Nephron progenitor cell (in vitro differentiated cells): ENCODE data around the gene ERV3-1.
"Not testable (repeated sequence)": the region's sequence is repeated elsewhere in the genome, so short reads cannot be mapped to it uniquely, and the experiment has no call there.

Experiments used
- DNase-seq: peaks from one replicate; pipeline ENCODE4 v3.0.0; 2021
- H3K27ac Mint-ChIP-seq: 2 replicates; pipeline ENCODE4 v1.8.0; 2021; ENCODE audit warnings: mild to moderate bottlenecking, moderate library complexity, mixed read lengths
- H3K27me3 Mint-ChIP-seq: 2 replicates; pipeline ENCODE4 v1.8.0; 2021; ENCODE audit warnings: mild to moderate bottlenecking, low read depth, mixed read lengths; ENCODE audit not compliant: poor library complexity
- H3K36me3 Mint-ChIP-seq: 2 replicates; pipeline ENCODE4 v1.8.0; 2021; ENCODE audit warnings: low read depth, mixed read lengths
- H3K4me1 Mint-ChIP-seq: 2 replicates; pipeline ENCODE4 v1.8.0; 2021; ENCODE audit warnings: mixed read lengths
- H3K4me3 Mint-ChIP-seq: 2 replicates; pipeline ENCODE4 v1.8.0; 2021; ENCODE audit warnings: mild to moderate bottlenecking, moderate library complexity, mixed read lengths
- H3K9me3 Mint-ChIP-seq: 2 replicates; pipeline ENCODE4 v1.8.0; 2021; ENCODE audit warnings: mild to moderate bottlenecking, moderate library complexity, mixed read lengths
- TF ChIP-seq, protein P1 (sequence below): fragments of 200-600 bp; sonication (generic); IDR thresholded peaks from 2 replicates; pipeline ENCODE4 v1.5.0; 2021; ENCODE audit warnings: antibody characterized with exemption

Gene ERV3-1

DNA sequence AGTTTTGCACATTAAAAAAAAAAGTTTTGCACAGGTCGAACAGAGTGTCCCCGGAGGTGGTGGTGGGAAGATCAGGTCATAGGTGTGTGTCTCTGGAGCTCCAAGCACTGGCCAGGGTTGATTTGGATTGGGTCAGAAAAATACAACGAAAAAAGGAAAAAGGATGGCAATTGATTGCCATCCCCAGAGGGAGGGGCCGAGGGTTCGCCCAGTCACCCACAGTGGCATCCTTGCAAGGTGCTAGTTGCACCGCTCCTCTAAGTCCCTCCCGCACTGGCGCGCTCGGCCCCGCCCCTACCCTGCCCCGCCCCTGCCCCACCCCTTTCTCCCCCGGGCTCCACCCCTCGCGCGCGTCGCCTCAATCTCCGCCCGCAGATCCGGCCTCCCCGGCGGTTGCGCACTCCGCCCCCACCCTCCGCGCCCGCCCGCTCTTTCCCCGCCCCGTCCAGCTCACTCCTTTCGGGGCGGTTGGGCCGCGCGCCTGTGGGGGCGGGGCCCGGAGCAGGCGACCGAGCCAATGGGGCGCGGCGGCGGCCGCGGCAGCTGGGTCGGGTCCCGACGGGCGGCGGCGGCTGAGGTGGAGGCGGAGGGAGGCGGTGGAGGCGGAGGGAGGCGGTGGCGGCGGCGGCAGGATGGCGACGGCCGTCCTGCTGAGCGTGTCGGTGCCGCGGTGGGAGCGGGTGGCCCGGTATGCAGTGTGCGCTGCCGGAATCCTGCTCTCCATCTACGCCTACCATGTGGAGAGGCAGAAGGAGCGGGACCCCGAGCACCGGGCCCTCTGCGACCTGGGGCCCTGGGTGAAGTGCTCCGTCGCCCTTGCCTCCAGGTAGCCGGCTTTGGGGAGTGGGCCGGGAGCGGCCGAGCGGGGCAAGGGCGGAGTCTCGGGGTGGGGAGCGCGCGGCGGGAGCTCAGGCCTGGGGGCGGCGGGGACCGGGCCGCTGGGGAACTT lies 31.5 kb upstream of the ERV3-1 start:
- no peak overlapping the region for H3K27ac Mint-ChIP-seq
- H3K9me3 Mint-ChIP-seq = peaks cover 7% of the 10 kb centered on the region
- H3K27me3 Mint-ChIP-seq = no peaks in the 10 kb centered on the region
- H3K4me3 Mint-ChIP-seq = peak overlapping the region; percentile 72
- peak; percentile 93 for DNase-seq
- peaks cover 15% of the 10 kb centered on the region for H3K4me1 Mint-ChIP-seq
- TF ChIP-seq, protein P1, sequence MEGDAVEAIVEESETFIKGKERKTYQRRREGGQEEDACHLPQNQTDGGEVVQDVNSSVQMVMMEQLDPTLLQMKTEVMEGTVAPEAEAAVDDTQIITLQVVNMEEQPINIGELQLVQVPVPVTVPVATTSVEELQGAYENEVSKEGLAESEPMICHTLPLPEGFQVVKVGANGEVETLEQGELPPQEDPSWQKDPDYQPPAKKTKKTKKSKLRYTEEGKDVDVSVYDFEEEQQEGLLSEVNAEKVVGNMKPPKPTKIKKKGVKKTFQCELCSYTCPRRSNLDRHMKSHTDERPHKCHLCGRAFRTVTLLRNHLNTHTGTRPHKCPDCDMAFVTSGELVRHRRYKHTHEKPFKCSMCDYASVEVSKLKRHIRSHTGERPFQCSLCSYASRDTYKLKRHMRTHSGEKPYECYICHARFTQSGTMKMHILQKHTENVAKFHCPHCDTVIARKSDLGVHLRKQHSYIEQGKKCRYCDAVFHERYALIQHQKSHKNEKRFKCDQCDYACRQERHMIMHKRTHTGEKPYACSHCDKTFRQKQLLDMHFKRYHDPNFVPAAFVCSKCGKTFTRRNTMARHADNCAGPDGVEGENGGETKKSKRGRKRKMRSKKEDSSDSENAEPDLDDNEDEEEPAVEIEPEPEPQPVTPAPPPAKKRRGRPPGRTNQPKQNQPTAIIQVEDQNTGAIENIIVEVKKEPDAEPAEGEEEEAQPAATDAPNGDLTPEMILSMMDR = peak; percentile 23
- H3K36me3 Mint-ChIP-seq = no peaks in the 10 kb centered on the region

- not testable (repeated sequence) for H3K27me3 Mint-ChIP-seq, DNase-seq
These were observed 30.0 kb upstream of the ERV3-1 start for GRCh38 chr7:65036526-65036925.

DNA sequence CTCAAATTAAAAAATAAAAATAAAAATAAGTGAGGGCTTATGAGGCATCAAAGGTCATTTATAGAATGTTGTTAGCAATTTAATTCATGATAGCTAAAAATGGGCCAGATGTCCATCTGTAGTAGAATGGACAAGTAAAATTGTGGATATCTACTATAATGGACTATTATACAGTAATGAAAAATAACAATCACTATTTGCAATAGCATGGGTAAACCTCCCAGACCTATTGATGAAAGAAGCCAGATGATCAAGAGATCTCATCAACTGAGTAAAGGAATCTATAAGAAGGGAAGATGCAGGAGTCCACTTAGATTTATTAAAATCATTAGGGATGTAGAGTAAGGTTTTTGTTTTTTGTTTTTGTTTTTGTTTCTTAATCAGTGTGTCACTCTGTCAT lies 29.0 kb upstream of the ERV3-1 start:
- not testable (repeated sequence) for H3K4me3 Mint-ChIP-seq, H3K36me3 Mint-ChIP-seq, H3K27ac Mint-ChIP-seq, DNase-seq, H3K27me3 Mint-ChIP-seq
- Mint-ChIP-seq H3K4me1 (peaks cover 15% of the 10 kb centered on the region), H3K9me3 (peaks cover 14% of the 10 kb centered on the region)

More at GRCh38 chr7:65036526-65036925, 30.0 kb upstream of the ERV3-1 start:
- Mint-ChIP-seq H3K9me3 (peaks cover 14% of the 10 kb centered on the region), H3K4me1 (peaks cover 15% of the 10 kb centered on the region)
- not testable (repeated sequence) for H3K27ac Mint-ChIP-seq, H3K36me3 Mint-ChIP-seq, H3K4me3 Mint-ChIP-seq

DNA sequence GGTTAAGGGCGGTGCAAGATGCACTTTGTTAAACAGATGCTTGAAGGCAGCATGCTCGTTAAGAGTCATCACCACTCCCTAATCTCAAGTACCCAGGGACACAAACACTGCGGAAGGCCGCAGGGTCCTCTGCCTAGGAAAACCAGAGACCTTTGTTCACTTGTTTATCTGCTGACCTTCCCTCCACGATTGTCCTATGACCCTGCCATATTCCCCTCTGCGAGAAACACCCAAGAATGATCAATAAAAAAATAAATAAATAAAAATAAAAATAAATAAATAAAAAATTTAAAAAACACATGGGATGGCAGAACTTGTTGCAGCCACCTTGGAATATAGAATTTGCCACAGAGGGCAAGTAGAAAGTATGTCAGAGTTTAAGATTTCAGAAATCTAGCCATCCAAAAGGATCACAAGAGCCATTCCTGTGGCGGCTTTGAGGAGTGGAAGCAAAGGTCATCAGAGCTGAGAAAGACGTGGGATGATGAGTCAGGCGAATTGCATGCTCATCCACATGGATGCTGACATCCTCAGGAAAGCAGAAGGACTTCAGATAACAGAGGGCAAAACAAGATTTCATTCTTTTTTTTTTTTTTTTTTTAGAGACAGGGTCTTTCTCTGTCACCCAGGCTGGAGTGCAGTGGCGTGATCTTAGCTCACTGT lies 27.8 kb upstream of the ERV3-1 start:
- H3K4me3 Mint-ChIP-seq, DNase-seq, H3K27ac Mint-ChIP-seq, H3K27me3 Mint-ChIP-seq, H3K4me1 Mint-ChIP-seq, H3K36me3 Mint-ChIP-seq: not testable (repeated sequence)
- peaks cover 17% of the 10 kb centered on the region for H3K9me3 Mint-ChIP-seq

GRCh38 chr7:65033391-65033790 lies 26.9 kb upstream of the ERV3-1 start:
- DNase-seq, H3K27ac Mint-ChIP-seq, H3K36me3 Mint-ChIP-seq, H3K4me1 Mint-ChIP-seq, H3K4me3 Mint-ChIP-seq, H3K27me3 Mint-ChIP-seq: not testable (repeated sequence)
- H3K9me3 Mint-ChIP-seq = peaks cover 17% of the 10 kb centered on the region

DNA sequence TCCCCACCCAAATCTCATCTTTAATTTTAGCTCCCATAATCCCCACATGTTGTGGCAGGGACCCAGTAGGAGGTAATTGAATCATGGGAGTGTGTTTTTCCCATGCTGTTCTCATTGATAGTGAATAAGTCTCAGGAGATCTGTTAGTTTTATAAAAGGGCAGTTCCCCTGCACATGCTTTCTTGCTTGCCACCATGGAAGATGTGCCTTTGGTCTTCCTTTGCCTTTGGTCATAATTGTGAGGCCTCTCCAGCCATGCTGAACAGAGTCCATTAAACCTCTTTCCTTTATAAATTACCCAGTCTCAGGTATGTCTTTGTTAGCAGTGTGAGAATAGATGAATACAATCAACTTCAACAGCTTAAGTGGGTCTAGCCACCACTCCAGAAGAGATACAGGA lies 18.5 kb upstream of the ERV3-1 start:
- peaks cover 17% of the 10 kb centered on the region for H3K9me3 Mint-ChIP-seq
- not testable (repeated sequence) for DNase-seq, H3K4me3 Mint-ChIP-seq, H3K4me1 Mint-ChIP-seq, H3K27me3 Mint-ChIP-seq, H3K36me3 Mint-ChIP-seq, H3K27ac Mint-ChIP-seq

- H3K27ac Mint-ChIP-seq, H3K36me3 Mint-ChIP-seq, DNase-seq, H3K27me3 Mint-ChIP-seq, H3K4me3 Mint-ChIP-seq, H3K4me1 Mint-ChIP-seq: not testable (repeated sequence)
- H3K9me3 Mint-ChIP-seq = peaks cover 10% of the 10 kb centered on the region
These were observed 14.5 kb upstream of the ERV3-1 start for GRCh38 chr7:65020978-65021377.

DNA sequence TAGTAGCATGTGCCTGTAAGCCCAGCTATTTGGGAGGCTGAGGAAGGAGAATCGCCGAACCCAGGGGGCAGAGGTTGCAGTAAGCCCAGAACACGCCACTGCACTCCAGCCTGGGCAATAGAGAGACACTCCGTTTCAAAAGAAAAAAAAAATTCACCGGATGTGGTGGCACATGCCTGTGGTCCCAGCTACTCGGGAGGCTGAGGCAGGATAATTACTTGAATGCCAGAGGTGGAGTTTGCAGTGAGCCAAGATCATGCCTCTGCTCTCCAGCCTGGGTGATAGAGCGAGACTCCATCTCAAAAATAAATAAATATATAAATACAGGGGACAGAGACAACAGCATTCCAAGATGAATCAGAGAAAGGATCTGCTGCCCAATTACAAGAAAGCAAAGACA lies 3.4 kb upstream of the ERV3-1 start:
- H3K27me3 Mint-ChIP-seq, H3K4me3 Mint-ChIP-seq, H3K27ac Mint-ChIP-seq, DNase-seq: not testable (repeated sequence)
- Mint-ChIP-seq H3K9me3 (peaks cover 21% of the 10 kb centered on the region), H3K4me1 (peaks cover 19% of the 10 kb centered on the region), H3K36me3 (peaks cover 18% of the 10 kb centered on the region)

DNA sequence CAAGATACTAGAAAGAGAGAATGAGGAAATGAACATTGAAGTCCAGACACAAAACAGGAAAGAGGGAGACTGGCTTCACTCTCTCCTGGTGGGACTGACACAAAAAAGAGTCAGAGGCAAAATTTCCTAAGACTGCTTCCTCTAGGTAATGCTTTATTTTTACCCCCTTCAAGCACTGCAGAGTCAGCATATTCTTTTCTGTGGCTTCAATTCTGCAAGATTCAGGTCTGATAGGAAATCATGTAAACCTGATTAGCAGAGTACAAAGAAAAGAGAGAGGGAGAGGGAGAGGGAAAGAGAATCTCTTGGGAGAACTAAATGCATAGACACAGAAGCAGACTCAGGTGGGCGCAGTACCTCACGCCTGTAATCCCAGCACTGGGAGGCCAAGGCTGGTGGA lies 2.9 kb upstream of the ERV3-1 start:
- DNase-seq, H3K27ac Mint-ChIP-seq, H3K4me3 Mint-ChIP-seq, H3K27me3 Mint-ChIP-seq: not testable (repeated sequence)
- H3K36me3 Mint-ChIP-seq = peaks cover 23% of the 10 kb centered on the region
- peaks cover 26% of the 10 kb centered on the region for H3K9me3 Mint-ChIP-seq
- peaks cover 19% of the 10 kb centered on the region for H3K4me1 Mint-ChIP-seq

- not testable (repeated sequence) for DNase-seq, H3K27me3 Mint-ChIP-seq, H3K27ac Mint-ChIP-seq
- H3K36me3 Mint-ChIP-seq = peaks cover 47% of the 10 kb centered on the region
- H3K9me3 Mint-ChIP-seq = peaks cover 49% of the 10 kb centered on the region
- H3K4me1 Mint-ChIP-seq = peaks cover 19% of the 10 kb centered on the region
- H3K4me3 Mint-ChIP-seq = peak overlapping the region; percentile 98
These were observed 549 bp upstream of the ERV3-1 start for GRCh38 chr7:65007036-65007435.
